Activated T-cell treated with anti-CD3 and anti-CD28 coated beads for 48 hours (primary cell): ENCODE data around the gene RNF111.
A peak's percentile ranks its signal among the peaks of the same experiment; 100 is the strongest.

Experiments used
- DNase-seq: peaks from one replicate; pipeline ENCODE4 v3.0.0-alpha.2; 2020; ENCODE audit warnings: low read depth

The RNF111 gene

GRCh38 chr15:58987491-58988005, at the start of gene RNF111:
TSS of gene RNF111 (plus strand) at chr15:58987663. CDS start at chr15:59030823, 43,160 bp downstream.
- peak; percentile 82 for DNase-seq

- no peak for DNase-seq
Measured at GRCh38 chr15:58947179-58947578, 40.3 kb upstream of the RNF111 start.

DNA sequence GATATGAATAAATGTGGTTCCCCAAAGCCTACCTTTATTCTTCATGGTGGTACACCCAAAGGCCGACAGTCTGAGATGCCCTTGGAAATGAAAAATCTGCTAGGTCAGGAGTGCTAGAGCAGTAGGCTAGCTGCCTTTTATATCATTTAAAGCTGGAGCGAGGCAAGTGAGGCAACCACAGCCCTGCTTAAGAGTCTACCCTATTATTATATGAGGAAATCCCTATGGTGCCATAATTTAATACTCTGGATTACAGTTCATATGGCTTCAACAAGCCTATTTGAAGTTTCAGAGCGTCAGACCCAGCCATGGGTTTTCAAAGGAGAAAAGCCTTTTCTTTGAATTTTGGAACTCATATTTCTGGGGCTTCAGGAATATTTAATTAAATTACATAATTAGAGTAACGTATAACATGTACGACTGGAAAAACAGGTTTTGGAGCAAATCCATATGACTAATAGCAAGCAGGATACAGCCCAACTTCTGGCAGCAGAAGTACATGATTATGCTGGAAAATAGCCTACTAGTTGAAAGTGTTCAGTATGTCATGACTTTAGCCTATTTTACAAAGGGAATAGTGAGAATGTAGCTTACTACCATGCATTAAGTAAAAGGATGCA, 36.0 kb upstream of the RNF111 start:
- no peak for DNase-seq

- no peak for DNase-seq
Measured at GRCh38 chr15:58952751-58953150, 34.7 kb upstream of the RNF111 start.

DNA sequence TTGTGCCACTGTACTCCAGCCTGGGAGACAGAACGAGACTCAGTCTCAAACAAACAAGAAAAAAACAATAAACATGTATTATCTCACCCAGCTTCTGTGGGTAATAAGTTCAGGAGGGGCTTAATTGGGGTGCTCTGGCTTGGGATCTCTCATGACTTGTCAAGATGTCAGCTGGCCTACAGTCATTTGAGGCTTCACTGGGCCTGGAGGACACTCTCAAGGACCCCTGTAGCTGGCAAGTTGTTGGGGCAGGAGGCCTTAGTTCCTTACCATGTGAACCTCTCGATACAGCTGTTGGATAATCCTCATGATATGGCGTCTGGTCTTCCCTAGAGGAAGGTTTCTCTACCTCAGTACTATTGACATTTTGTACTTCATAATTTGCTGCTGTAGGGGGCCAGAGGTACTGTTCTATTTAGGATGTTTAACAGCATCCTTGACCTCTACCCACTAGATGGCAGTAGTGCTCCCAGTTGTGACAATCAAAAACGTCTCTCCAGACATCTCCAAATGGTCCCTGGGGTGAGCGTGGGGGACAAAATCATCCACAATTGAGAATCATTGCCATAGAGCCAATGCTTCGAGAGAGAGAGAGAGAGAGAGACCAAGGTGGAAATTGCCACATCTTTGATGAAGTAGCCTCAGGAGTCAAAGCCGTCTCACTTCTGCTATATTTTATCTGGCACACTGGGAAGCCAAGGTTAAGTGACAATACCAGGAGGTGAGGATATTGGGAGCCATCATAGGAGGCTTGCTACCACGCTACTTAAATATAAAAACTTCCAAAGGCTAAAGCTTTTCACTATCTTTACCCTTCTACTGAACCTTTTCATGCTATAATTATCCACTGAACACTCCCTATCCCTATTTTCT, 30.1 kb upstream of the RNF111 start:
- peak; percentile 30 for DNase-seq

GRCh38 chr15:58958811-58959210, 28.7 kb upstream of the RNF111 start:
- DNase-seq: no peak

- no peak for DNase-seq
Measured at GRCh38 chr15:58962136-58962535, 25.3 kb upstream of the RNF111 start.

- DNase-seq: no peak
Measured at GRCh38 chr15:58962662-58963565, 24.5 kb upstream of the RNF111 start.

DNA sequence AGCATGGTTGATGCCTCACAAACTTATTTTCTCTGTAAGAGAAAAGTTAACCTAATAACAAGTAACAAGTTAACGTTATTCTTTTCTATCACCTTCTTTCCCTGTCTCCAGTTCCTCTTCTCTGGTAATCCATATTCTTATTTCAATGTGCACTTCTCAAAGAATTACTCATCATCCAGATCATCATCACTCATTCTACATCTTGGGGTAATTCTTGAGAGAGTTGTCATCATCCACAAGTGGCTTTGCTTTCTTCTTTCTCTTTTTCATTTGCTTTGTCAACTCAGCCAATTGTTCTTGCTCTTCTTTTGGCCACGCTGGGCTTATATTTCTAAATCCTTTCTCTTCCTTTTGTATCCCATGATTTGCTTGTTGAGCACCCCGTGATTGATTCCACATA, 20.8 kb upstream of the RNF111 start:
- DNase-seq: no peak

DNA sequence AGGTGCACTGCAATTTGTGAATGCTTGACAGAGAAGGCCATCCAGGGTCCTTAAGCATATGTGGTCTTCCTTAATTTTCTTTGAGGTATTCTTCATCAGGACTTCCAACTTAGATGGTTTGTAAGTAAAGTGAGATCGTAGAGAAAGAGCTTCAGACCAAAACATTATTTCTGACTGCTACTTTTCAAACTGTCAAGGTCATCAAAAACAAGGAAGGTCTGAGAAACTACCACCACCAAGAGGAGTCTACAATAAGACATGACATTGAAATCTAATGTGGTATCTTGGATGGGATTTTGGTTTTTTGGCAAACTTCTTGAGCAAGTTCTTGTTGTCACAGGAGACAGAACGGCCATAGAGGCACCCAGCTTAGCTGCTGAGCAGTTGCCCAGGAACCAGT, 20.0 kb upstream of the RNF111 start:
- DNase-seq: no peak

GRCh38 chr15:58977887-58978286, 9.6 kb upstream of the RNF111 start:
- DNase-seq: no peak

DNA sequence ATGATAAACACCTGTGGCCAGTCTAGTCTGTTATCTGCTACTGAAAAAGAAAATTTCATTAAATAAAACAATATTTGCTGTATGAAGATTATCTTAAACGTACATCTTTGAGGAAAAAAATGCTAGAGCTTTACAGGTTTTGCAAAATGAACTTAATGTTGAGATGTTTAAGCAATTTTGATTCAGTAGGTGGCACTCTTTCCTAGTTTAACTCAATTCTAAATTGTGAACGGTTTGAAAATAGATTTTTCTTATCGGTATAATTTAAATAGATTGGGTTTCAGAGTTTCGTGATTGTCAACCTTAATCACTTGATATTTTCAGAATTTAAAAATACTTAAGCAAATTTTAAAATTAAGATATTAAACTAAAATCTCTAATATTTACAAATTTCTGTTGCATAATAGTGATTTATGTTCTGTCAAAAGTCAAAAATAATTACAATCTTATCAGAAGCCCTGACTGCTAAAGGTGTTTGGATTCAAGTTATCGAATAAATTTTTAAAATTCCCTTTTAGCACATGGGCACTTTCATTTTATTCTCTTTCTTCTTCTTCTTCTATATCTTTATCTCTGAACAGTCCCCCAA, 7.0 kb upstream of the RNF111 start:
- no peak for DNase-seq

- DNase-seq: no peak
Measured at GRCh38 chr15:58981808-58982475, 5.5 kb upstream of the RNF111 start.

DNA sequence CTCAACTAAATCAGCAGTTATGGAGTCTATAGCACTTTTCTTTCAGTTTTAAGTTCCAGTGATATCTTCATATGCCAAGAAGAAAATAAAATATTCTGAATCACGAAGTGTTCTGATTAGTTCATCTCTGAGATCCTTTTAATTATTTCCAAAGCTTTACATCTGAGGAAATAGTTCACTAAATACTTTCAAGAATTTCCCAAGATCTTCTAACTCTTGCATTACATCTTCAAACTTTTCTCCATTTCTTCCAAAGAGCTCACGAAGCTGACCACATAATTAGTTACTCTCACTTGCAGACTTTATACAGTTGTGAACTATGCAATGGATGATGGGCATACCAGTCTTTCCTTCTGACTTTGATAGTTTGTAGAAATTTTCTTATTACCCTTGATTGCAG, 4.2 kb upstream of the RNF111 start:
- DNase-seq: no peak

DNA sequence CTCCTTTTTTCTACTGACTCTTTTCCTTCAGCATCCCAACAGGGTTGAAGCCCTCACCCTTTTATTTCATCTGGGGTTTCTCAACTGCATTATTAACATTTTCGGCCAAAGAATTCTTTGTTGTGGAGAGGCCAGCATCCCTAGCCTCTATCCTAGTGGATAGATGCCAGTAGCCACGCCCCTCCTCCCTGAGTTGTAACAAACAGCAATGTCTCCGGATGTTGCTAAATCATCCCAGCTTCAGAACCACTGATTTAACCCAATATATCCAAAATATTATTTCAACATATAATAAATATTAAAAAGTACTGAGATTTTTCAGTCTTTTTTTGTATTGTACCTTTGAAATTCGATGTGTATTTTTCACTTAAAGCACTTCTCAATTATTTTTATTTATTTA, 2.0 kb upstream of the RNF111 start:
- DNase-seq: no peak

DNA sequence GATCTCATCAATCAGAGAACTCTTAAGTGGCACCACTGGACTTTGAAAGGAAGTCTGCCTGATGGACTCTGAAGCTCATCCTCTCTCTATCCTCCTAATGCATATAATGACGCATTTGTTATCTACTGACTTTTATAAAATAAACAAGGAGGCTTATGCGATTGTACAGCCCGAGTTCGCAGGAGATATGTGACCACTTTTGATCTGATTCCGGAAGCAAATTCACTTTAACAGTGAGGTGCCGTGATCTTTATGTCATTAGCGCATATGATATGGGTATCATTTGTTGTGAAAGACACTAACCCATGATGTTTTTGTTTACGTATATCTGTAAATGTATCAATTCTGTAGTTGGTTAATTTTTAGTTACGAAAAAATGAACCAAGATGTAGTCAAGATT, 427 bp upstream of the RNF111 start:
- DNase-seq: no peak

DNA sequence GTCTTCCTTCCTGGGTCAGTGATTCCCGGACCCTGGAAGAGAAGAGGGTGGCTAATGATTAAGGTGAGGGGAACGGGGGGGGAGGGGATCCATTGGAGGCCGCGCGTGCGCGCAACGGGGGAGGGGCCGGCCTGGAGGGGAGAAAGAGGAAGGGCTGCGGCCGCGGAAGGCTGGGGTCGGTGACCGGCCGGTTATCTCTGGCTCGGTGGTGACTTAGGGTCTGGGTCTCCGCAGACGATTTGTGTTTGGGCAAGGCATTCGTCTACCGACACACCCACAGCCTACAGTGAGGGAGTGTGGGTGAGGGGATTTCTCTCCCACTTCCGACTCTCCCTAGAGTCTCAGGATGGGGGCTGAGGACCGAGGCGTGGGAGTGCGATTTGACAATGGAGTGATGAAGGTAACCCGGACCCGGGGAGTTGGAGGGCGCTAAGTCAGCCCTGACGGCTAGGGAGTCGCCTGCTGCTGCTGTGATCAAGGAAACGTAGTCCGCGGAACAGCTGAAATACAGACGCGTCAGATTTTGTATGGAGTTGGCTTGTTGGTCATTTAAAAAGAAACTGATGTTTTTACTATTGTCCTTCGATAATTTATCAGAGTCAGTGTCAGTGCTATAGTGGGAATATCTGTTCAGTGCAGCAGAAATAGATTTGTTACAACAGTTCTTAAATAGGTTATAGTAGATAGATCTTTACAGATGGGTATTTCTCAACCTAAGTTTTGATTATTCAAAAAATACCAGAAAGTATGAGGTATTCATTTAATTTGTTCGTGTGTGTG, 733 bp downstream of the RNF111 start:
- DNase-seq: peak; percentile 57

DNA sequence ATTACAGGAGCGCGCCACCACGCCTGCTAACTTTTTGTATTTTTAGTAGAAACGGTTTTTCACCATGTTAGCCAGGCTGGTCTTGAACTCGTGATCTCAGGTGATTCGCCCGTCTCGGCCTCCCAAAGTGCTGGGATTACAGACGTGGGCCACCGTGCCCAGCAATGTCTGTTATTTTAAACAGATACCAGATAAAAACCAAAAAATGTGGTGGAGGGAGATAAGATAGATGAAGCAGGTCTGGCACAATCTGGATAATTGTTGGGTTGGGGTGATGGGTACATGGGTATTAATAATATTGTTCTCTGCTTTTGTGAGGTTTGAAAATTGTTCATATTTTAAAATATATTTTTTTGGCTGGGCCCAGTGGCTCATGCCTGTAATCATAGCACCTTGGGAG, 4.7 kb downstream of the RNF111 start:
- DNase-seq: no peak

- no peak for DNase-seq
Measured at GRCh38 chr15:58994906-58995453, 7.5 kb downstream of the RNF111 start.

GRCh38 chr15:58999694-59000093, 12.2 kb downstream of the RNF111 start:
- no peak for DNase-seq
